Right renal pelvis (tissue), 4 donors: ENCODE measurements around the gene ST6GALNAC1. TPM values are rescaled to one million over a fixed set of nuclear protein-coding genes. Genes with fewer than 3 reads are reported as not detected.

Source experiments
- DNase-seq, 4 donors: peaks; one replicate each; pipeline ENCODE4 v3.0.0-alpha.2; 2013; ENCODE audit warnings: low read depth in 4 of 4, low spot score in 3 of 4, missing footprints in 1 of 4
- polyA plus RNA-seq, 4 donors: library from polyadenylated mRNA; unstranded; fragments of 120-200 nt; gene quantifications; one replicate each; pipeline ENCODE4 v1.2.1, GENCODE V29; 2013; ENCODE audit not compliant: insufficient read length in 4 of 4

Gene ST6GALNAC1
- polyA plus RNA-seq: under 1 TPM; 0.24 to 0.37 (median 0.32) TPM

DNA sequence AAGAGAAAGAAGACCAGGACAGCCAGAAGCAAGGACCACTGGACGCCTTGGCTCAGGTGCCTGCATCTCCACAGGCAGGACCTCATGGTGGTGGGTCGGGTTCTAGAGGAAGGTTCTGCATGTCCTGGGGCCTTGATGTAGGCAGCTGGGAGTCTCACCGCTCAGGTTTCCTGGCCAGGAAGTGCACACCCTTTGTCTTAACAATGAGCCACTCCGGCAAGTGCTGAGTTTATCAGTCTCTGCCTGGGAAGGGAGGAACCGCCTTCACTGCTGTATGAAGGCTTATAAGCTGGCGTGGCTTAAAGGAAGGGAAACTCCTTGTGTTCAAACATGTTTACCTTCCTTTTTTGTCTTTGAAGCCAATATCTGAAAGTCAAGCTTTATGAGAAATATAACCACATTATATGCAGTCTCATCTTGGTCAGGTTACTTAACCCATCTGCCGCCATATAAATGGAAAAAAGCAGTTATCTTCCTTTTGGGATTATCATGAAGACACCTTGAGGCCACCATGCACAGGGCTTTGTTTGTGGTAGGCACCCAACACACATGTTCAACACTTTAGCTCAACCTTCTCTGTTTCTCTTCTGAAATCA is at the start of gene ST6GALNAC1:
ST6GALNAC1 (minus strand) TSS at position 205 of the 596 bp plus-strand sequence; CDS start at position 86, 119 bp downstream.
- no peak for DNase-seq

GRCh38 chr17:76691379-76692191 is 48.0 kb upstream of the ST6GALNAC1 start:
- DNase-seq: no peak

- DNase-seq: no peak
Measured at GRCh38 chr17:76690596-76691280, 47.2 kb upstream of the ST6GALNAC1 start.

DNA sequence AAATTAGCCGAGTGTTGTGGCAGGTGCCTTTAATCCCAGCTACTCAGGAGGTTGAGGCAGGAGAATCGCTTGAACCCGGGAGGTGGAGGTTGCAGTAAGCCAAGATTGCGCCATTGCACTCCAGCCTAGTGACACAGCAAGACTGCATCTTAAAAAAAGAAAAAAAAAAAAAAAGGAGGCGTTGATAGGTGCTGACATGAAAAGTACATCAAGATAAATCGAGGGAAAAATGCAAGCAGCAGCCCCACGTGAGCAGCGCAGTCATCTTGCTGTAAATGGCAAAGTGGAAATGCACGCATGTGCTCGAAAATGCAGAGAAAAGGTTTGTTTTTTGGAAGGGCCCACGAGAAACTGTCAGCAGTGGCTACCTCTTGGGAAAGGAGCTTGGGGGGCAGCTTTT is 46.3 kb upstream of the ST6GALNAC1 start:
- DNase-seq: no peak

- no peak for DNase-seq
Measured at GRCh38 chr17:76688165-76688622, 44.6 kb upstream of the ST6GALNAC1 start.

- no peak for DNase-seq
Measured at GRCh38 chr17:76687298-76688164, 44.0 kb upstream of the ST6GALNAC1 start.

DNA sequence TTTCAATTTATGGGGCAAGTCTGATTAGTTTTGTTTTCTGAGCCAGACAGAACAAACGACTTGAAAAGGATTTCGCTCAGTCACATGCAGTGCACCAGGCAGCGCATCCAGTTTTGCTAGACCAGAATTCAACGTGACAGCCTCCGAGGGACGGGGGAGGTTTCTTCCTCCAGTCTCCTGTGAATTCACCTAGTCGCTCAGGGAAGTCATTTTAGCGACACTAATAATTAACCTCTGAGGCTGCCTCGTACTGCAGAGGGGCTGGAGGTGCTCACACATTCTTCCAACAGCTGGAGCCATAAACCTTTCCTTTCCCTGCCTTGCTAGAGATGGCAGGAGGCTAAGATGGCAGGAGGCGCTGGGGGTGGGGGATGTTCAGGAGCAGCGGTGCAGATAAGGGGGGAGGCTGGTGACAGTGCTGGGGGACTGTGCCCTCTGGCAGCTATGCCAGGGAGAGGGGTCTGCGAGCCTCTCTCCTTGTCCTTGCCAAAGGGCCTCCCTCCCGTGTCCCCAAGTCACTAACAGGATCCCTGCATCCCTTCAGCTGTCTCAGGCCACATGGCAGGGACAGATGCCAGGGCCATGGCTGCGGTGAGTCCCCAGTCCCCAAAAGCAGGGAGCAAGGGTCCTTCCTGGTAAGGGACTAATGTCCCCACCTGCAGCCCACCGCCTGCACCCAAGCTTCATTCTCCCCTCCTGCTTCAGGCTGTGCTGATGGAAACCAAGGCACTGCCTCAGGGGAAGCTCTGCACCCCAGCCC is 43.2 kb upstream of the ST6GALNAC1 start:
- DNase-seq: peak in 2 of 4 donors; percentile 73 to 76

DNA sequence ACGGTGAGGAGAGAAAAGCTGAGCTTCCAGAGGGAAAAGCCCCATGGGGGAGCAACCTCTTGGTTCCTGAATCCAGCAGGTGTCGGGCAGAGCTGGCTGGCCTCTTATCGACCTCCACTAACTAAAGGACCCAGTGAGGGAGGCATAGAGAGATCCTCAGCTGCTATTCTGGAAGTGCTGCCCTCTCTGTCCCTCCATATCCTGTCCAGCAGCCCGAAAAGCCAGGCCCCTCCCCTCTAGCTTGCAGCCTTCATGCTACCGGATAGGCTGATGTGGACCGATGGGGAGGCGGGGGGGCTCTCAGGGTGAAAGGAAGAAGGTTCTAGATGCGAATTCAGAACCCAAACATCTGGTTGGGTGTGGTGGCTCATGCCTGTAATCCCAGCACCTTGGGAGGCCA is 42.3 kb upstream of the ST6GALNAC1 start:
- no peak for DNase-seq

DNA sequence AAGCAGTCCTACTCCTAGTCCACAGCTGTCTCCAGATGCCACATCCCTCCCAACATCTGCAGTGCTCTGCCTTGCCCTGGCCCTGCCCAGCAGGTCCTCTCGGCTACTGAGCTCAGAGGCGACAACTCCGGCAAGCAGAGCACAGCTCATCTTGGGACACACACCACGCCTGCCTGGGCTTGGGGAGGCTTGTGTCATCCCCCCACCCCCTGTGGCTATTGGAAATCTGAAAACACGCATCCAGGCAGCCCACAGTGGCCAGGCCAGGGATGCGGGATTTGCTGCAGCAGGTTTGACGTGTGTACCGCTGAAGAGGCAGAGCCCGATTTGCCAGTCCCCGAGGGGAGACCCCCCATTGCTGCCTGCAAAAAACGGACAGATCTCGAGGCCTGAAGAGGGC is 41.8 kb upstream of the ST6GALNAC1 start:
- no peak for DNase-seq

- DNase-seq: no peak
Measured at GRCh38 chr17:76684756-76685155, 41.2 kb upstream of the ST6GALNAC1 start.

DNA sequence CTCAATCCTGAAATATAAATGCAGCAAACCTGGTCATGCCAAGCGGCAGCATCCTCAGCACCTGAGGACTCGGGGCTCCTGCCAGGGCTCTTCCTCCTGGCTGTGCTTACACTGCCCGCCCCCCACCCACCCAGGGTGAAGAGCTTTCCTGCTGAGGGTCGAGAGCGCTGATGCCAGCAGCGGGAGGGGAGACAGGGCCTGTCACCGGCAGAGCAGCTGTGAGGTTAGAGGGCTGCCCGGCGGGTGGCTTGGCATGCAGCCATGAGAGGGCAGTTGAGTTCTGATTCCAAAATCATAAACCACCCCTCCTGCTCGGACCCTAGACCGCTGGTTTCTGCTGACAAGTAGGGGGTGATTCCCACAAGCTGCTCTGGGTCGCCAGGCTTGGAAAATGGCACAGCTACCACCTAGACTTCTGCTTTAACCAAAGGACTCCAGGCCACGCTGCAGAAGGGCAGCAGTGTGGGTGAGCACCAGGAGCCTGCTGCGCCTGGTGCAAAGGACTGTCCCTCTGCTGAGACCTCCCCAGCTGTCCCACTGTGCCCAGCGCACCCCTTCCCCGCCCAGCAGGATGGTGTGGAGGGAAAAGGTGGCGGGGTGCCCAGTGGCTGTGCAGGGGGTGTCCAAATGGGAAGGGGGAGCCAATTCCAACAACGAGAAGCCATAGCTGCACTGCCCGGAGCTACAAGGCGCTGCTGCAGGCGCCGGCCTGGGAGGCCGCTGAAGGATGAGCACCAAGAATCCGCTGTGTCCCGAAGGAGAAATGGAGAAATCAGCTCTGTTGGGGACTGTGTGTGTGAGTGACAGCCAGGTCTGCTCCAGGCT is 40.6 kb upstream of the ST6GALNAC1 start:
- DNase-seq: no peak

GRCh38 chr17:76683011-76683755 is 39.6 kb upstream of the ST6GALNAC1 start:
- no peak for DNase-seq

DNA sequence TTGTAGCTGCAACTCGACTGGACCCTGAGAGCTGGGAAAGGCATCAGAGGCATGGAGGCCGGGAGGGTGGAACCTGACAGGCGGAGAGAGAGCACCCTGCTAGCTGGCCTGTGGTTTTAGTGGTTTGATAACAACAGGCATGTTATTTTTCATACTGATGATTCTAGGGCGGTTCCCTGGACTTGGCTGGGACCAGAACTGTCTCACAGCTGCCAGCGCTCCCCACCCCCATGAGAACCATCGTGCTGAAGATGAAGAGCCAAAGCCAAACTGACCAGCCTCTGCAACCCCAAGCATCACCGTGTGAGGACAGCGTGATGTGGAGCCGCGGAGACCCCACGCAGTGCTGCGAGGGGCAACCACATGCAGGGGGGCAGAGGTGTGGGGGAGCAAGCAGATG is 38.7 kb upstream of the ST6GALNAC1 start:
- no peak for DNase-seq

GRCh38 chr17:76681222-76682137 is 37.9 kb upstream of the ST6GALNAC1 start:
- DNase-seq: peak in 1 of 4 donors; percentile 73

- DNase-seq: no peak
Measured at GRCh38 chr17:76679239-76679638, 35.7 kb upstream of the ST6GALNAC1 start.

- no peak for DNase-seq
Measured at GRCh38 chr17:76678330-76678729, 34.8 kb upstream of the ST6GALNAC1 start.

GRCh38 chr17:76677406-76677805 is 33.8 kb upstream of the ST6GALNAC1 start:
- no peak for DNase-seq
